Measurements from ENCODE around the gene NKX1-1. TPM values are rescaled to one million over a fixed set of nuclear protein-coding genes. Genes with fewer than 3 reads are reported as not detected.

The NKX1-1 gene
- not detected in 2 replicates for total RNA-seq

DNA sequence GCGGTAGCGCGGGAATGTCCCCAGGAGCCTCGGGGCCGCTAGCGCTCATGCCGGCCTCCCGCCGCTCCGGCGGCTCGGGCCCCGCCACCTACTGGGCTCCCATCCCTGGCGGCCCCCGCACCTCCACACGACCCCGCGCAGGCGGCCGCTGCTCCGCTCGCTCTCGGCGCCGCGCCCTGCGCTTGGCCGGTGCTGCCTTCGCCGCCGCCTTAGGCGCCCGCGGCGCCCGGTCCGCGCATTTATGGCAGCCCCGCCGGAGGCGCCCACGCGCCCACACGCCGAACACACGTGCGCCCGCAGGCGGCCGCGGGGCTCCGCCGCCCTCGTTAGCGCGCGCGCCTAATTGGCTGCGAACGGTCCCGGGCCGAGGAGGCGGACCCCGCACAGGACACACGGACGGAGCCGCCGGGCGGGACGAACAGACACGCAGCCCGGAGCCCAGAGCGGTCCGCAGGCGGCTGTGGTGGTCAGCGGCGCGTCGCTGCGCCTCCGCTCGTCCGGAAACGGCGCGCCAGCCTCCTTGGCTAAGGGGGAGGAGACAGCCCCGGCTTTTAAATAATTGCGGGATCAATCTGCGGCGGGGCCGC lies at the start of gene NKX1-1:
TSS of gene NKX1-1 (minus strand) at position 49 of the 587 bp plus-strand sequence. CDS start at position 49, 0 bp downstream.
- no peak for DNase-seq (ENCODE audit: low read depth)
- TF ChIP-seq, protein P1, sequence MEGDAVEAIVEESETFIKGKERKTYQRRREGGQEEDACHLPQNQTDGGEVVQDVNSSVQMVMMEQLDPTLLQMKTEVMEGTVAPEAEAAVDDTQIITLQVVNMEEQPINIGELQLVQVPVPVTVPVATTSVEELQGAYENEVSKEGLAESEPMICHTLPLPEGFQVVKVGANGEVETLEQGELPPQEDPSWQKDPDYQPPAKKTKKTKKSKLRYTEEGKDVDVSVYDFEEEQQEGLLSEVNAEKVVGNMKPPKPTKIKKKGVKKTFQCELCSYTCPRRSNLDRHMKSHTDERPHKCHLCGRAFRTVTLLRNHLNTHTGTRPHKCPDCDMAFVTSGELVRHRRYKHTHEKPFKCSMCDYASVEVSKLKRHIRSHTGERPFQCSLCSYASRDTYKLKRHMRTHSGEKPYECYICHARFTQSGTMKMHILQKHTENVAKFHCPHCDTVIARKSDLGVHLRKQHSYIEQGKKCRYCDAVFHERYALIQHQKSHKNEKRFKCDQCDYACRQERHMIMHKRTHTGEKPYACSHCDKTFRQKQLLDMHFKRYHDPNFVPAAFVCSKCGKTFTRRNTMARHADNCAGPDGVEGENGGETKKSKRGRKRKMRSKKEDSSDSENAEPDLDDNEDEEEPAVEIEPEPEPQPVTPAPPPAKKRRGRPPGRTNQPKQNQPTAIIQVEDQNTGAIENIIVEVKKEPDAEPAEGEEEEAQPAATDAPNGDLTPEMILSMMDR (IDR thresholded peaks at IDR 0.05; ENCODE audit: insufficient read depth, low read depth, low read length) = no peak
- H3K4me3 ChIP-seq (ENCODE audit: low read depth, low read length) = no peak within 1 kb of the TSS

DNA sequence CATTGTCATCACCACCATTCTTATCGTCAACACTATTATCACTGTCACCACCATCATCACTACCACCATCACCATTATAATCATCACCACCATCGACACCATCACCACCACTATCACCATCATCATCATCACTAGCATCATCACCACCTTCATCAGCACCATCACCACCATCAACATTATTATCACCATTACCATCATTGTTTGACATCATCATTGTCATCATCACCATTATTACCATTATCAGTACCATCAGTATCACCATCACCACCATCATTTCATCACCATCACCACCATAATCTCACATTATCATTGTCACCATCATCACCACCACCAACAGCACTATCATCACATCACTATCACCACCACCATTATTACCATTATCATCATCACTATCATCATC lies 47.5 kb upstream of the NKX1-1 start:
- no peak overlapping the region for H3K4me3 ChIP-seq (ENCODE audit: low read depth, low read length)
- TF ChIP-seq, protein P1 (IDR thresholded peaks at IDR 0.05; ENCODE audit: insufficient read depth, low read depth, low read length) = no peak
- no peak for DNase-seq (ENCODE audit: low read depth)

DNA sequence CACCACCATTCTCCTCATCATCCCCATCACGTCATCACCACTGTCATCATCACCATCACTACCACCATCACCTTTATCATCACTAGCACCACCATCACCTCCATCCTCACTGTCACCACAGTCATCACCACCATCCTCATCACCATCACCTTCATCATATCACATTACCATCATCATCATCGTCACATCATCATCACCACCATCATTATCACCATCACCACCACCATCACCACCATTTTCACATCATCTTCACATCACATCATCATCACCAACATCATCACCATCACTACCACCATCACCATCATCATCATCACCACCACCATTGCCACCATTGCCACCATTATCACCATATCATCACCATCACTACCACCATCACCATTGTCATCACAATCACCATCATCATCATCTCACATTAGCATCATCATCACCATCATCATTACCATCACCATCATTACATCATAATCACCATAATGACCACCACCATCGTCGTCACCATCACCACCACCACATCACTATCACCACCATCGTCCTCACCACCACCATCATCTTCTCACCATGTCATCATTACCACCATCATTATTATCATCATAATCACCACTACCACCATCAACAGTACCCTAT lies 46.3 kb upstream of the NKX1-1 start:
- TF ChIP-seq, protein P1 (IDR thresholded peaks at IDR 0.05; ENCODE audit: insufficient read depth, low read depth, low read length) = no peak
- no peak overlapping the region for H3K4me3 ChIP-seq (ENCODE audit: low read depth, low read length)
- no peak for DNase-seq (ENCODE audit: low read depth)

DNA sequence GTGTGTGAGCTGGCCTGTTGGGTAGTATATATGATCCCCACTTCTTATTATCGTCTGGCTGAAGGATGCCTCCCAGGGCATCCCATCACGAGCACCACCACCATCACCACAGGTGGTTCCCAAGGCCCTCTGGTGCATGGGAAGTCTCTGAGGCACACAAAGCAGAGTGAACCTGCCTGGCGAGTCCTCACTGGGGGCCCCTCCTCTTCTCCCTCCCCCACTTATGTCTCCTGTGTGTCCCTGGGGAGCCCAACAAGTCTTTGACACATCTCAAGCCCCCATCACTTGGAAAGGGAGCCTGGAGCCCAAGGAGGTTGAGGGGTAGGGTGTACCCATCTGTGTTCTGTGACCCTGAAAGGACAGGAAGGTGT lies 45.5 kb upstream of the NKX1-1 start:
- TF ChIP-seq, protein P1 (IDR thresholded peaks at IDR 0.05; ENCODE audit: insufficient read depth, low read depth, low read length) = no peak
- no peak for DNase-seq (ENCODE audit: low read depth)
- H3K4me3 ChIP-seq (ENCODE audit: low read depth, low read length) = no peak overlapping the region

DNA sequence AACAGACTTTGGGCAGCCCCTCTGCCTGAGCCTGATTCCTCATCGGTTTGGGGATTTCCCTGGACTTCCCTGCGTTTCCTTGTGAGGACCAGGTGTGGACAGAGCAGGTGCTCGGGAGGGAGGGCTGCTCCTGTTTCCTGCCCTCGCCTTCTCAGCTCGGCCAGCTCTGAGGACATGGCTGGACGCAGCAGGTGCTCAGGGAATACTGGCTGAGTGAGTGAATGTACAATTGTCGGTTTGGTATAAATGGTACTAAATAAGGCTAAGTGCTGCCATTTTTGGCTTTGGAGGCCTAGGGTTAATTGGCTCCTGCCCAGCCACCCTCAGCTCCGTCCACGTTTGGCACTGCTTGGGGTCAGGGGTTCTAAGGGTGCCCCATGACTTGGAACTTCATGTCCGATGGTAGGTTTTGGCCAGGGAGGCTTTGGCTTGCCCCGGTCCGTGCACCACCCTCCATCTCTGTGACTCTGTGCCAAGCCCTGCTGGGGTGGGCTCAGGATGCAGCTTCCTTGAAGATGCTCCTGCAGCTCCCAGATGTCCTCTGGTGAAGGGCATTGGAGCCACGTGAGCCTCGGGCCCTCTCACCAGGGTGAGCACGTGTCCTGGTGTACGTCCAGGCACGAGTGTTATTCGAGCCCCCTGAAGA lies 45.0 kb upstream of the NKX1-1 start:
- H3K4me3 ChIP-seq (ENCODE audit: low read depth, low read length) = no peak overlapping the region
- TF ChIP-seq, protein P1 (IDR thresholded peaks at IDR 0.05; ENCODE audit: insufficient read depth, low read depth, low read length) = no peak
- no peak for DNase-seq (ENCODE audit: low read depth)

DNA sequence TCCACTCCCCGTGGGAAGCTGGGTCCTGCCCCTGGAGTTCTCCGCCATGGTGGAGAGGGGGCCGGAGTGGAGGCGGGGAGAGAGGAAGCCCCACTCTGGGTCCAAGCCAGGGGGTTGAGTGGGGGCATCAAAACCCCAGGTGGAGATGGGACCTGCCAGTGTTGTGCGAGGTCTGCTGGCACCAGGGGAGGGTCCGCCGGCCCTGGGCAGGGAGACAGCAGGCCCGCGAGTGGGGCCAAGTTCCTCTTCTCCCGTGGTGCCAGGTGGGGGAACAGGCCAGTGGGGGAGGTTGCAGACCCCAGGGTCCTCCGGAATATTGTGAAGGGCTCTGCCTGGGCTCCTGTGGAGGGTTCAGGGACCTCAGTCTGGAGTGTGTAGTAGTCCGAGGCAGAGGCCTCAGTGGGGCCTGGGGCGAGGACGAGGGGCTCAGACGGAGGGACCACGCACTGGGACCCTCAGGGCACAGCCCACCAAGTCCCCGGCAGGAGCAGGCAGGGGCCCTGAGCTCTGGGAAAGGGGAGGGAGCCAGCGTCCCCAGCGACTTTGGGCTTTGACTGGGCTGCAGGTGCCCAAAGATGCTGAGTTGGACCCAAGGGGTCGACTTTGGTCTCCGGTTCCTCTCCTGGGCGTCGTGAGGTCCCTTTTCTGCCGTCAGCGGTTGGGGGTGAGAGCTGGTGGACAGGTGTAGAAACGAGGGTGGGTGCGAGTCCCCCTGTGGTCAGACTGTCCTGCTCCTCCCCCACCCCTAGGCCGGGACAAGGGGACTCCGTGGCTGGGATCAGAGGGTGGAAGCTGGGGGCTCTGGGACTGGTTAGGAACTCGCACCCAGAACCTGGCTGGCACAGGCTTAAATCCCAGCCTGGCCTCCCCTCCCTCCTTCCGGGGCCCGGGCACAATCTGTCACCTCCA lies 43.8 kb upstream of the NKX1-1 start:
- no peak for DNase-seq (ENCODE audit: low read depth)
- H3K4me3 ChIP-seq (ENCODE audit: low read depth, low read length) = no peak overlapping the region
- TF ChIP-seq, protein P1 (IDR thresholded peaks at IDR 0.05; ENCODE audit: insufficient read depth, low read depth, low read length) = no peak
